GM10266 (cell line): ENCODE data around the gene HES3.

Experiments
- DNase-seq: peaks from one replicate; pipeline ENCODE4 v3.0.0; 2012; ENCODE audit errors: extremely low spot score
- CTCF ChIP-seq: IDR thresholded peaks from 2 replicates; pipeline ENCODE4 v1.5.1; 2012; ENCODE audit warnings: mild to moderate bottlenecking, low read depth; ENCODE audit not compliant: control insufficient read depth, insufficient read depth; ENCODE audit errors: missing control alignments

Gene HES3

GRCh38 chr1:6244401-6245049 is 546 bp downstream of the HES3 start:
- DNase-seq = no peak
- no peak for TF ChIP-seq CTCF

- peak; percentile 94 for DNase-seq
- peak; percentile 95 for TF ChIP-seq CTCF
These were observed 1.3 kb downstream of the HES3 start for GRCh38 chr1:6245086-6245868.

- DNase-seq = peak; percentile 83
- peak; percentile 0 for TF ChIP-seq CTCF
These were observed 2.0 kb downstream of the HES3 start for GRCh38 chr1:6245869-6246496.

- peak; percentile 90 for TF ChIP-seq CTCF
- peak; percentile 93 for DNase-seq
These were observed 2.8 kb downstream of the HES3 start for GRCh38 chr1:6246497-6247467.

- no peak for DNase-seq
- TF ChIP-seq CTCF = no peak
These were observed 3.7 kb downstream of the HES3 start for GRCh38 chr1:6247651-6248050.

- no peak for TF ChIP-seq CTCF
- no peak for DNase-seq
These were observed 4.3 kb downstream of the HES3 start for GRCh38 chr1:6248161-6248776.
